ENCODE data around the gene ASIC2.

Gene ASIC2

DNA sequence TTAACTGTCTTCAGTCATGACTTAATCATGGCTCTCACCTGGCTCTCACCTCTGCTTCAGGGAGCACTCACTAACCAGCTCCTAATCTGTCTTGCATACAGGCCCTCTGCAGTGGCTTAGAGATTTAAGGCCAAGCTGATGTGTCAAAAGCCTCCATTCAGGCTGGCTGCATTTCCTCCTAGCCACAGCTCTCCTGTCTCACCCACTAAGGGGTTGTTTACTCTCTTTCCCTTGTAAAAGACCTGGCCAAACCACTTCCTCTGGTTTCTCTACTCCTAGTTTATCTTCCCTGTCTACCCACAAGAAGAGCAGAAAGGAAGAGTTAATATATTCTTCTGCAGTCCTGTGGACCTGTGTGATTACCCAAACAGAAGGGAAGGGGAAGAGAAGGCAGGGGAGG is 9.3 kb upstream of the ASIC2 start:
- TF ChIP-seq CTCF (IDR thresholded peaks at IDR 0.05; ENCODE audit: control insufficient read depth, extremely low read depth, insufficient read depth): no peak
- H3K4me3 ChIP-seq (ENCODE audit: low read depth, low read length): no peak overlapping the region
- DNase-seq (ENCODE audit: low read depth): peak; percentile 79

DNA sequence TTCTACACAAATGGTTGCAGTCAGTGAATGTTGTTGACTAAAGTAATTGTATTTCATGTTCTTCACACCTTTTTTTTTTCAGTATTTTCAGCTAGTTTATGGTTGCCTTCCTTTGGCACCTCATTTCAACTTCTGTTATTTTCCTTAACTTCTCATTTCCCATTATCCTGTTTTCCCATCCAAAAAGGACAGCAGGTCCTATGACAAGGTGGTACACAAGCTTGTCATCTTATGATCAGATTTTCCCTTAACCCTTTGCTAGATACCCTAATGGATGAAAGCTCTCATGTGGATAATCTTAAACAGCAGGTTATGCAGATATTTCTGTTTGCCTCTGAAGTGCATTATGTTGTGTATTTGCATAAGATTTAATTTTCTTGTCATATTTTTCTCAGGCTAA is 7.1 kb upstream of the ASIC2 start:
- H3K4me3 ChIP-seq (ENCODE audit: low read depth, low read length): no peak overlapping the region
- TF ChIP-seq CTCF (IDR thresholded peaks at IDR 0.05; ENCODE audit: control insufficient read depth, extremely low read depth, insufficient read depth): no peak
- DNase-seq (ENCODE audit: low read depth): no peak

- no peak for TF ChIP-seq CTCF (IDR thresholded peaks at IDR 0.05; ENCODE audit: control insufficient read depth, extremely low read depth, insufficient read depth)
- no peak overlapping the region for H3K4me3 ChIP-seq (ENCODE audit: low read depth, low read length)
- DNase-seq (ENCODE audit: low read depth): no peak
Measured at GRCh38 chr17:33299115-33299514, 6.0 kb upstream of the ASIC2 start.

- no peak for DNase-seq (ENCODE audit: low read depth)
- no peak overlapping the region for H3K4me3 ChIP-seq (ENCODE audit: low read depth, low read length)
- no peak for TF ChIP-seq CTCF (IDR thresholded peaks at IDR 0.05; ENCODE audit: control insufficient read depth, extremely low read depth, insufficient read depth)
Measured at GRCh38 chr17:33297643-33298042, 4.5 kb upstream of the ASIC2 start.

DNA sequence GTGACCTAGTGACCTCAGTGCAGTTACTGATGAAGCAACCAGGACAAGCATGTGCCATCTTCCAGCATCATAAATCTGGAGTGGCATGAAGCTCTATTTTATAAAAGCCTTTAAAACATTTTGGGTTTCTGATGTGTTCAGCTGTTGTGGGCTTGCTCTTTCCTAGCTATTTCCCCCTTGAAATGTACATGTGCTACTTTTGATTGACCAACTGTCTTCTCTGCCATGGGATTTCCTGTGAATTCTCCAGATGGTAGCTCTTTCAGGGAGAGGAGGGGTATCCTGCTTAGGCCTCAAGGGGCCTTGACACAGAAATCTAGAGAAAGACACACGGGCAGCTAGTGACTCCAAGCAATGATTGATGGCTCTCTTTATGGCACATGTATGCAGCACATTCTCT is 1.9 kb upstream of the ASIC2 start:
- no peak for DNase-seq (ENCODE audit: low read depth)
- TF ChIP-seq CTCF (IDR thresholded peaks at IDR 0.05; ENCODE audit: control insufficient read depth, extremely low read depth, insufficient read depth): no peak
- H3K4me3 ChIP-seq (ENCODE audit: low read depth, low read length): no peak overlapping the region

GRCh38 chr17:33292201-33292980 is 704 bp downstream of the ASIC2 start:
- DNase-seq (ENCODE audit: low read depth): no peak
- TF ChIP-seq CTCF (IDR thresholded peaks at IDR 0.05; ENCODE audit: control insufficient read depth, extremely low read depth, insufficient read depth): no peak
- H3K4me3 ChIP-seq (ENCODE audit: low read depth, low read length): no peak overlapping the region

Data from LNCaP clone FGC (cell line).